ENCODE measurements around the gene BAAT. TPM values are rescaled to one million over a fixed set of nuclear protein-coding genes. Genes with fewer than 3 reads are reported as not detected.

Gene BAAT
- total RNA-seq, 1 donor from 2014 or later, result not detected

DNA sequence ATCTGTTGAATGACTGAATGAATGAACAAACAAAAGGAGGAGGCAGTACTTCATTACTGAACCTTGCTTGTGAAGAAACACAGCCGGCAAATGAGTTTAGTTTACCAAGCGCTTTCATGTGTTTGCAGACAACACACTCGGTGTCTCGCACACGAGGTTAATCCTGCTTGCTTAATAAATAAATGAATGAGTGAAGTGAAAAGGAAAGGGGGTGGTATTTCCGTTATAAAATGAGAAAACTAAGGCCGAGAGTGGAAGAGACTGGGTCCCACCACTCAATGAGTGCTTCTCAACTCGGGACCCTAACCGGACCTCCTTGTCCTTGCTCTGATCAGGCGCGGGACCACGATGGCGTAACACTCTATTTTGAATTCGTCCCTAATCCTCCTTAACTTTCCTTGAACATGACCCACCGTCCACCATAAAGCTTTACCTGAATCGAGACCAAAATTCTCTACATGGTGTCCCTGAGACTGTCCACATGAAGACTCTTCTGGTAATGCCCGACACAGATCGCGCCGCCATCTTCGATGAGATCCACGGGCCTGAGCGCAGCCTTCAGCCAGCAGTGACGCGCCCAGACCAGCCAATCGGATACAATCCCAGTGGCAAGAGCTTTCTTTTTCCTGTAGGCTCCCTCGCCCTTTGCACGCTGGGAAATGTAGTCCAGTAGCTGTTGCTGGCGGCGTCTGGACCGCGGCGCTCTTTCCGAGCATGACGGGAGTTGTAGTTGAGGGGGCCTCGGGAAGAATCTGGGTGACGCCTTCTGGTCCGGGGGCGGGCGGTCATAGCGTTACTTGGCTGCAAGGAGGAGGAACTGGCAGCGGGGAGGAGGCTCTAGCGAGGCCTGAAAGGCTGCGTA is 13.5 kb upstream of the BAAT start, which contains the start of the genes MRPL50 and ZNF189:
Gene MRPL50, minus strand, starts transcription at position 551 of the 862 bp plus-strand sequence. Its CDS starts 26 bp downstream, at position 525.
Gene ZNF189, plus strand, starts transcription at position 784 of the 862 bp plus-strand sequence. CDS start 306 bp downstream, outside the sequence.
- peak; percentile 99 for DNase-seq

DNA sequence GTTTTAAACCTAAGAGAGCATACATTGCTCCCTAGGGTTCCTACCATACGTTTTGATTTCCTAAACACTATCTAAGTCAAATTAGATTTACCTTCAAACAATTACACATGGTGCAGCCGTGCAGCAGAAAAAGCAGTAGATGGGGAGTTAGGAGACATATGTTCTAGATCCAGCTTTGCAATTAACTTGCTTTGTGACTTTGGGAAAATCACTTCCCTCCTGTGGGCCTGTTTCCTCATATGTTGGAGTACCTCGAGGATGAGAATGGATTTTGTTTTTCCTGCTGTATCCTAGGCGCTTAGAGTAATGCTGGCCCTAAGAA is 12.9 kb upstream of the BAAT start:
- no peak for DNase-seq

DNA sequence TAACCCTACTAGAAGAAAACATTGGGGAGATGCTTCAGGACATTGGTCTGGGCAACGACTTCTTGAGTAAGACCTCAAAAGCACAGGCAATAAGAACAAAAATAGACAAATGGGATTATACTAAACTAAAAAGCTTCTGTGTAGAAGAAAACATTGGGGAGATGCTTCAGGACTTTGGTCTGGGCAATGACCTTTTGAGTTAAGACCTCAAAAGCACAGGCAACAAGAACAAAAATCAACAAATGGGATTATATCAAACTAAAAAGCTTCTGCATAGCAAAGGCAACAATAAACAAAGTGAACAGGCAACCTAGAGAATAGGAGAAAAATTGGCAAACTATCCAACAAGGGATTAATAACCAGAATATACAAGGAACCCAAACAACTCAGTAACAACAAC is 9.9 kb upstream of the BAAT start:
- no peak for DNase-seq

DNA sequence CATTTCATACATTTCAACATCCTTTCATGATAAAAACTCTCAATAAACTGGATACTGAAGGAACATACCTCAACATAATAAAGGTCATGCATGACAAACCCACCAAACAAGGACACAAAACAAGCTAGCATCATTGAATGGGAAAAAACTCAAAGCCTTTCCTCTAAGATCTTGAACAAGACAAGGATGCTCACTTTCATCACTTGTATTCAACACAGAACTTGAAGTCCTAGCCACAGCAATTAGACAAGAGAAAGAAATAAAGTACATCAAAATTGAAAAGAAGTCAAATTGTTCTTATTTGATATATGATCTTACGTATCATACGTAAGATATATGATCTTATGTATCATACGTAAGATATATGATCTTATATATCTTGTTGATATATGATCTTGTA is 8.3 kb upstream of the BAAT start:
- no peak for DNase-seq

DNA sequence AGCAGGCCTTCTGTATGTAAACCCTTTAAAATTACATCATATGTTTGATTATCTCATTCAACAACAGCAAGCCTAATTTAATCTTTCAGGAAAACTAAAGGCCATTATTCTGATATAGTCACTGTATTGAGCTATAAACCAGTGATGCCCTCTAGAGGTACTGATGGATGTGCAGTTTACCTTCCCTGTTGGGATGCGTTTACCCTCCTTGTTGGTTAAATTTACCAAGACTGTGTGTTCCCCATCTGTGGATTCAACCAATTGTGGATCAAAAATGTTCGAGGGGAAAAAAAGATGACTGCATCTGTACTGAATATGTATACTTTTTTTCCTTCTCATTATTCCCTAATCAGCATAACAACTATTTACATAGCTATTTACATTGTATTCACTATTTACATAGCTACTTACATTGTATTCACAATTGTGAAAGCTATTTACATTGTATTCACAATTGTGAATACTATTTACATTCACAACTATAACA is 3.7 kb upstream of the BAAT start:
- no peak for DNase-seq

DNA sequence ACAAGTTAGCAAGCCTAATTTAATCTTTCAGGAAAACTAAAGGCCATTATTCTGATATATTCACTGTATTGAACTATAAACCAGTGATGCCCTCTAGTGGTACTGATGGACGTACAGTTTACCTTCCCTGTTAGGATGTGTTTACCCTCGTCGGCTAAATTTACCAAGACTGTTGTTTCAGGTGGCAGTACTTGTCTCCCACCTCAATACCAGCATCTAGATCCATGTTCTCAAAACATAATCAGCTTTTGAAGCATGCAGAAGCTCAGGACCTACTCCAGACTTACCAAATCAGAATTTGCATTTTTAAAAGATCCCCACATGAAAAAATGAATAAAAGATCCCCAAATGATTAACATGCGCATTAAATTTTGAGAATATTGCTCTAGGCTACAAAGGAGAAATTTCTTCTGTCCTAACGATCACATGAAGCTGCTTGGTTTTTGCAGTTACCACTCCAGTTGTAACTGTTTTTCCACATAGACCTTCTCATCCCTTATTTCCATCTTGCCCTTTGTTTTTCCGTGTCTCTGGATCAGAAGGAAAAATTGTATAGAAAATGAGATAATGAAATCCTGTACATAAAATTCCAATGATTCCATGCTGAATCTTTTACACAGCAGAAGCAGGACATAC is 3.2 kb upstream of the BAAT start:
- no peak for DNase-seq

DNA sequence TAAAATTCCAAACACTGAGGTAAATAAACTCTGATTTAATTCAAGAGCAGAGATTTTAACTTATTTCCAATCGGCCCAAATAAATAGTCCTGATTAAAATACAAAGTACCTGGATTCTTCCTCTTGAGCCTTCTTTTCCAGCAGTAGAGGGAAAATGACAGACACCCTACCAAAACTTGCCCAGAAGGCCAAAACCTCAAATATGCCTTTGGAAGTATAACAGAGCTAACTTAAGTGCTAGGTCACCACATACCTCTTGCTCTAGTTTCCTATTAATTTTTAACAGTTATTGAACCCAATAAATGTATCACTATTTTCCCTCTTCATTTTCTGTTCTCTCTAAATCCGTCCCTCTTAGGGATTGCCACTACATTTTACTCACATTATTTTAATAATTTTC is 1.4 kb downstream of the BAAT start:
- DNase-seq, result no peak

DNA sequence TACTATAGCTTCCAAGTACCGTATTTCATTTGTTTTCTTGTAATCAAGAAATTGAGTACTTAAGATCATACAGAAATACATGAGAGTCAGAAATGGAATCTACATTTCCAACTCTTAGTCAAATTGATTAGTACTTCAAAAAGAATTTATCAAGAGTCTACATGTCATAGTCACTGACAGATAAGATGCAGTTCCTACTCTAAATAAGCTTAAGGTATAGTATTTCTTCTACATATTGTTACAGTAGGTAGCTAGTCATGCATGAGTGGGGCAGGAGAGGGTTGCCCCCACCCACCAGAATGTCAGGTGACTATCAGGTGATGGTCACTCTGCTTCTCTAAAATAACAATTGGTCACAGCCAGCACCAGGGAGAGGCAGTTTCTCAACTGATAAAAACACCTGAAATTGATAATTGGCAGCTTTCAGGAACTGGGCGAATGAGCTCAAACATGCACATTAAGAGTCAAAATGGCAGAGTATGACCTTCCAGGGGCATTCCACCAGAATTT is 2.9 kb downstream of the BAAT start:
- DNase-seq, result no peak

DNA sequence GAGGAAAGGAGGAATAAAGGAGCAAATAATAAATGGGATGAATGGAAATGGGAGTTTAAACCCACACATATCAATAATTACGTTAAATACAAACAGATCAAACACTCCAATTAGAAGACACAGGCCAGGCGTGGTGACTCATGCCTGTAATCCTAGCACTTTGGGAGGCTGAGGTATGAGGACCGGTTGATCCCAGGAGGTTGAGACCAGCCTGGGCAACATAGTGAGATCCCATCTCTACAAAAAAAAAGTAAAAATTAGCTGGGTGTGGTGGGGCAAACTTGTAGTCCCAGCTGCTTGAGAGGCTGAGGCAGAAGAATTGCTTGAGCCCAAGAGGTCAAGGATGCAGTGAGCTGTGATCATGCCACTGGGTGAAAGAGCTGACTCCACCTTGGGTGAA is 3.7 kb downstream of the BAAT start:
- DNase-seq, result no peak

DNA sequence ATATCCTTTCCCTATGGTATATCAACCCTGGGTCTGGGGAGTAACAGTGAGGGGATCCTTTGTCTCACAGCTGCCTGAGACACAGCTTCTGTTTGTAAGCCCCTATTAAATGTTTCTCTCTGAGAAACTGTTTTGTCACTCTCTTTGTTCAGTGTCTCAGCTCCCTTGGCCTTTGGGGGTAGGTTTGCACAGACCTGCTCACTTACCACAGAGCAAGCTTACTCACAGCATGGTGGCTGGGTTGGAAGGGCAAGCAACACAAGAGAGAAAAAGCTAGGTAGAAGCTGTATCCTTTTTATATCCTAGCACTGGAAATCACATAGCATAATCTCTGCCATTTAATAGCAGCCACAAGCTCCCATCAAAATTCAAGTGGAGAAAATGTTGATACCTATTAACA is 4.5 kb downstream of the BAAT start:
- DNase-seq, result no peak

DNA sequence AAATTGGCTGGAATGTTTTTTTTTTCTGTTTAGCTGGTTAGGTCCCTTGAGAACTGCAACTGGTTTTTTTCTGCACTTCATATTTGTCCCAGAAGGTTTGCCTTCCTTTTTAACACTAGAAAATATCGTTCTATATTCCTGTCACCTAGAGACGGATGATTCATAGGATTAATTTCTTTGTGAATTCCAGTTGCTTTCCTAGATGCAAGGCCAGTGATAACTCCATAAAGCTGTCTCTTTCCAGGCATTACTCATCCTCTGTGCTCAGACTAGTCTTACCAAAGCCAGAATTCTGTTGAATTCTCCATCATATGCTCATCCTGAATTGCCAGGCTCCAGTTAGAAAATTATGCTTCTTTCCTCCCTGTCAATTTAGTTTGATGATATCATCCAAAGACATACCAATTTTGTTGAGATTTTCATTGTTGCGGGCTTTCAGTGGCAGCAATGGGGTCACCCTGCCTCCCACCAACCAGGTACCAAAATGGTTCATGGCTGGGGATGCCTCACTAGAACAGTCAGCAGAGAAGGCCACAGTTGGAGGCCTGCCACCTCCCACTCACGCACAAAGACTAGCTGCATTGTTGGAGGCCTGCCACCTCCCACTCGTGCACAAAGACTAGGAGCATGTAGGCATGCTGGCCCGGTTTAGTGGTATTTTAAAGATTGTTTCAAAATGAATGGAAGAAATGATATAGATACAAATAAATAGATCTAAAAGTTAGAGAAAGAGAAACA is 8.5 kb downstream of the BAAT start:
- no peak for DNase-seq

DNA sequence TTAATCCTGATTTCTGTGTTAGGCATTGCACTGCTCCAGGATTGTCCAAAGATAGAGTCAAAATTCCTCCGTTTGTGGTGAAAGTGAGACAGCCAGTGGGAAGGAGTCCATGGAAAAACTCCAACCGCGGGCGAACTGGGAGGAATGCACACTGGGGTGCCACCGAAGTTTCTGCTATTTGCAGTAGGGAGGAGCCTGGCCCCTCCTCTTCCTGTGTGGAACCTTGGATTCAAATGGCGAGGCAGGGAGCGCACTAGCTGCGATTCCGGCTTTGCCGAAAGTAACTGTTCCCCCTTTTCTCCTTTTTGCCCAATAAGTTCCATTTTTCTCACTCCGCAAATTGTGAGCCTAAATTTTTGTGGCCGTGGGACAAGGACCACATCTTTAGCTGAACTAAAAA is 9.3 kb downstream of the BAAT start:
- DNase-seq, result no peak

DNA sequence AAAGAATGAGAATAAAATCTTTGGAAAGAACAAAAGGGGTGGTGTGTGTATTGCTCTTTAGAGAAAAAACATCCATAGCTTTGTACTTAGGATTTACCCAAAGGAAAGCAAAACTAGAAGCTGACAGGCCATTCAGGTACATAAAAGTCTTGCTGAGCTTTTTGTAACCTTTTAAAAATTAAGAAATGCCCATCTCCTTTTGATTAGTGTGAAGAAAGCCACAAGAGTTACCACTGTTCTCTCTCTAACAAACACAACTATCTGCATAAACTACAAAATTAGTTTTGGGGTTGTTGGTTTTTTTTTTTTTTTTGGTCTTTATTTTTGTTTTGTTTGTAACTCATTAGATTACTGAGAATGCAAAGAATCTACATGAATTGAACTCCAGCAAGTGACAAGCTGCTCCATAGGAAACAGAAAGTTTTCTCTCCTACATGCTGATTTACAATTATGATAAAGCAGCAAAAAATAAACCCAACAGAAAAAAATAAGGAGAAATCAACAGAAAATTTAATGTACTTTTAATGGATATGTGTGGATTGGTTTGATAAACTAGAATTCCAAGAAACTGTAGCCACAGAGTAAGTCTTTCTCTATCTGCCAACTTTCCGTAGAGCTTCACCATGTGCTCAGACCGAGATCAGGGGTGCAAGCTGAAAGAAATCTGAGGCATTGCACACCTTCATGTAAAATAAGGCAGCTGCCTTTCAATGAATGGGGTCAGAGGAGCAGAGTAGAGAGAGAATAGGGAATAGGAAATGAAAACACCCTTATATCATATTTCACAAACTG is 12.3 kb downstream of the BAAT start:
- no peak for DNase-seq

DNA sequence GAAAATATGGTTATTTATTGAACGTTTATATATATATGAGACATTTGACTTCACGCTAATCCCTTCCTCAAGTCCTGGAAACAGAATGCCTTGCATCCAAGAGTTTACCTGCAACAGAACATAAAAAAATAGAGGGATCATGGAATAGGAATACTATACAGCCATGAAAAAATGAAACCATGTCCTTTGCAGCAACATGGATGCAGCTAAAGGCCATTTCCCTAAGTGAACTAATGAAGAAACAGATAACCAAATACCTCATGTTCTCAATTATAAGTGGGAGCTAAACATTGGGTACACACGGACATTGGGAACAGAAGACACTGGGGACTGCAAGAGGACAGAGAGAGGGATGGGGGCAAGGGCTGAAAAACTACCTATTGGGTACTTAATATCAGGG is 13.0 kb downstream of the BAAT start:
- no peak for DNase-seq

DNA sequence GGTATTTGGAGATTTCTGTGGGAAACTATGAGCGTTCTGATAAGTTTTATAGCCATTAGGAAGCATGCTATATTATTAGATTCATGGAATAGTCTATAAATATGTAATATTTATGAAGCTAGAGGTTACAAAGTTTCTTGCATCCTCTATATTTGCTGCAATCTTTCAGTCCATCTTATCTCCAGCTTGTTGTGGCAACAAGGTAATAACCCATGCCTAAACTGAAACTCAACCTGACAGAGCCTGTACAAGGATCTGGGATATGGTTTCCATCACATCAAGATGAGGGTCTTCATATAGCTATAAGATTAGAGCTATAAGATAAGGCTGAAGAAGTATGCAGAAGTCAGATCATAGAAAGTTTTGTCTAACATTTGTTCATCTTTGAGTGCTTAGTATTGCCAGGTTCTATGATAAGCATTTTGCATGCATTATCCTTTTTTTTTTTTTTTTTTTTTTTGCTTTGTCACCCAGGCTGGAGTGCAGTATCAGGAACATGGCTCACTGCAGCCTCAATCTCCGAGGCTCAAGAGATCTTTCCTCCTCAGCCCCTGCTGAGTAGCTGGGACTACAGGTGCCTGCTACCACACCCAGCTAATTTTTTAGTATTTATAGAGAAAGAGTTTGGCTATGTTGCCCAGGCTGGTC is 14.8 kb downstream of the BAAT start:
- DNase-seq, result no peak

DNA sequence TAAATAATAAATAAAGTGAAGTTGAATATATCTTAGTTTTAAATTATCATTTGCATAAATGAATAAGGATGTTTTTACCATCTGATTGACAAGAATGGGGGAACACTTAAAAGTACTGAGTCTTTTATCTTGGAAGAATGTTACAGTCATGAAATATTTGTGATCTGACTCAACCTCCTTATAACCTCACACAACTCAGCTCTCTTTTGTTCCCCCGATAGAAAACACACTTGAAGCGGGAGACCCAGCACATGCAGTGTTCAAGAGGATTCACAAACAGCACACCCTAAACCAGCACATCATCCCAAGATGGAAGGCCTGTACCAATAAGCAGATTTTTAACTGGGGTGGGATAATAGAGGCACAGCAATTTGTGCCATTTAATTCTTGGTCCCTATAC is 15.5 kb downstream of the BAAT start:
- no peak for DNase-seq

DNA sequence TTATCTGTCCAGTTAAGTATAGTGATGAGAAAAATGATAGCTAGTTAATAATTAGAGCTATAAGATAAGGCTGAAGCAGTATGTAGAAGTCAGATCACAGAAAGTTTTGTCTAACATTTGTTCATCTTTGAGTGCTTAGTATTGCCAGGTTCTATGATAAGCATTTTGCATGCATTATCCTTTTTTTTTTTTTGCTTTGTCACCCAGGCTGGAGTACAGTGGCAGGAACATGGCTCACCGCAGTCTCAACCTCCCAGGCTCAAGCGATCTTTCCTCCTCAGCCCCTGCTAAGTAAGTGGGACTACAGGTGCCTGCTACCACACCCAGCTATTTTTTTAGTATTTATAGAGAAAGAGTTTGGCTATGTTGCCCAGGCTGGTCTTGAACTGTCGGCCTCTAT is 17.5 kb downstream of the BAAT start:
- DNase-seq, result no peak

DNA sequence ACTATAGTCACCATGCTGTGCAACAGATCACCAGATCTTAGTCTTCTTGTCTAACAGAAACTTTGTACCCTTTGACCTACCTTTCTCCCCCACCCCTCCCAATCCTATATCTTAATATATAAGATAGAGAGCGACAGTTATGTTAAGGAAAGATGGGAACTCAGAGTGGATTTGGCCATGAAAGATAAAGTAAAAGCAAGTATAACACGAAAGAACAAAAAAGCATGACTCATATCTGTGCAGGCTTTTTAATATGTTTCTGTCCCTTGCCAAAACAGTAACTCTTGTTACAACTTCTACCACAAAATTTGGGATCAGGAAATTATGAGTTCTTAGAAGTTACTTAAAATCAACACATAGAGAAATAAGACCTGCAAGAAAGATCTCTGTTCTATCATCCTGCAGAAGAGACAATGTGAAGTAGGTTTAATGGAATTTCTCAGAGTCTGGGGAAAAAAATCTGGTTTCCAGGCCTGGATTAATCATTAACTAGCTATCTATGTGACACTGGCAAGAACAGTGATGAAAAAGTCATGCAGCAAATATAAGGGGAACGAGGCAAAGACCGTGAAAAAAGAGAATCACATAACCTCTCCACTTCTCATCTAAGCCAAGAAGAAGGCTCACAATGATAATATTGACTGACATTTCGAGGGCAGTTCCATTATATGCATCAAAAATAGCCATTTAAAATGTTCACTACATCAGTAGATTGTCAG is 18.6 kb downstream of the BAAT start:
- DNase-seq, result no peak

DNA sequence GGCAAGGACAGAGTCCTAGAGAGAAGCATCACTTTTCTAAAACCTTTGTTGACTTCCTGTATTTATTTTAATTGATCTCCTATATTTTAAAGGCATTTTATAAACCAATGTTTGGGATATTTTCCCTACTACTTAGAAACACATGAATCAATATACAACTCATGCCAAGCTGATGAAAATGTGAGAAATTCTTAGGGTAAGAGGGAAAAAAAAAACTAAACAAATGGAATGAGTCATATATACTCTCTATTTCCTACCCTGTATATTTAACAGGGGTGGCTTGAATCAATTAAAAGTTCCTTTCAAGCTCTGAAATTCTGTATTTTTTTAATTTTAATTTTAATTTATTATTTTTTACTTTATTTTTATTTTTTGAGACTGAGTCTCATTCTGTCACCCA is 19.6 kb downstream of the BAAT start:
- DNase-seq, result no peak

DNA sequence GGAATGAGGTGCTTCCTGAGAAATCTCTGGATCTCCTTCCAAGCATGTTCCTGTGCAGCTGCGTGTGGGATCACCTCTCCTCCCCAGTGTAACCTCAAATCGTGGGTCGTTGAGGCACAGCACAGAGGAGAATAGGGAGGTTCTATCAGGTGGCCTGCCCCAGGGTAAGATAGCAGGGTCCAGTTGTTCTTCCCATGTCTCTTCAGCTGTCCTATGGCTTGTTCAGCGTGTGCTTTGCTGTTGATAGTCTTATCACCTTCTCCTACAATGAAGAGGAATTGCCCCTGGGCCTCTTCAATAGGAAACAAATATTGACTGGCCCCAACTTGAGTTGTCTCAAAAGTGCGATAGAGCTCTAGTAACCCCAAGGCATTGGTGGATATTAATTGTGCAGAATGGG is 22.4 kb downstream of the BAAT start:
- no peak for DNase-seq

DNA sequence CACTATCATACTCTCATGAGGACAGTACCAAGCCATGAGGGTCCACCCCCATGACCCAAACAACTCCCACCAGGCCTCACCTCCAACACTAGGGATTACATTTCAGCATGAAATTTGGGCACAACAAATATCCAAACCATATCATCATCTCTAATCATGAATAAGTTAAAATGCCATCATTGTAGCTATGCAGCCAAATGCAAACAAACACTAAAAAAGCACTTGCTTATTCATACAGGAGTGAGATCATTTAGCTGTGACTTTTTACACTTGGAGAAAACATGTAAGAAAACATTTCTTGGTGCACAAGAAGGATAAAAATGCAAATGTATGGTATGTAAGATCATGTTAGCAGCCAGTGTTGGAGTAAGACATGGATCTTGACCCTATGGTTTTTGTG is 24.2 kb downstream of the BAAT start:
- DNase-seq, result no peak
